GM12873 (cell line): ENCODE measurements around the gene ADSS1.

Experiments
- CTCF ChIP-seq: IDR thresholded peaks from 2 replicates; pipeline ENCODE4 v1.5.1; 2012; ENCODE audit warnings: low read depth, mild to moderate bottlenecking, moderate library complexity, low read length, control low read depth; ENCODE audit not compliant: insufficient read depth; ENCODE audit errors: missing control alignments

ADSS1 gene

GRCh38 chr14:104792945-104793702 is 69.1 kb downstream of the ADSS1 start:
- TF ChIP-seq CTCF: no peak

GRCh38 chr14:104793703-104793959 is 69.6 kb downstream of the ADSS1 start:
- TF ChIP-seq CTCF: no peak

- TF ChIP-seq CTCF: no peak
Observed at GRCh38 chr14:104794099-104794498, 70.1 kb downstream of the ADSS1 start.

GRCh38 chr14:104794631-104794992 is 70.6 kb downstream of the ADSS1 start:
- TF ChIP-seq CTCF: no peak

GRCh38 chr14:104794993-104795780 is 71.2 kb downstream of the ADSS1 start, which contains the start of gene AKT1:
TSS of gene AKT1 (minus strand) at chr14:104795748. CDS start at chr14:104792643, 3,105 bp downstream.
- TF ChIP-seq CTCF: no peak

GRCh38 chr14:104795781-104796686 is 72.0 kb downstream of the ADSS1 start:
- TF ChIP-seq CTCF: no peak

GRCh38 chr14:104796687-104797081 is 72.7 kb downstream of the ADSS1 start:
- no peak for TF ChIP-seq CTCF
